Measurements from ENCODE around the gene COG5.

Gene COG5

DNA sequence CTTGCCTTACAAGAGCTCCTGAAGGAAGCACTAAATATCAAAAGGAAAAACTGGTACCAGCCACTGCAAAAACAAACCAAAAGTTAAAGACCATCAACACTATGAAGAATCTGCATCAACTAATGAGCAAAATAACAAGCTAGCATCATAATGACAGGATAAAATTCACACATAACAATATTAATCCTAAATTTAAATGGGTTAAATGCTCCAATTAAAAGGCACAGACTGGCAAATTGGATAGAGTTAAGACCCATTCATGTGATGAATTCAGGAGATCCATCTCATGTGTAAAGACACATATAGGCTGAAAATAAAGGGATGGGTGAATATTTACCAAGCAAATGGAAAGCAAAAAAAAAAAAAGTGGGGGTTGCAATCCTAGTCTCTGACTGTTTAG, 29.6 kb downstream of the COG5 start:
- DNase-seq (ENCODE audit: low spot score) = no peak
- TF ChIP-seq, protein P1, sequence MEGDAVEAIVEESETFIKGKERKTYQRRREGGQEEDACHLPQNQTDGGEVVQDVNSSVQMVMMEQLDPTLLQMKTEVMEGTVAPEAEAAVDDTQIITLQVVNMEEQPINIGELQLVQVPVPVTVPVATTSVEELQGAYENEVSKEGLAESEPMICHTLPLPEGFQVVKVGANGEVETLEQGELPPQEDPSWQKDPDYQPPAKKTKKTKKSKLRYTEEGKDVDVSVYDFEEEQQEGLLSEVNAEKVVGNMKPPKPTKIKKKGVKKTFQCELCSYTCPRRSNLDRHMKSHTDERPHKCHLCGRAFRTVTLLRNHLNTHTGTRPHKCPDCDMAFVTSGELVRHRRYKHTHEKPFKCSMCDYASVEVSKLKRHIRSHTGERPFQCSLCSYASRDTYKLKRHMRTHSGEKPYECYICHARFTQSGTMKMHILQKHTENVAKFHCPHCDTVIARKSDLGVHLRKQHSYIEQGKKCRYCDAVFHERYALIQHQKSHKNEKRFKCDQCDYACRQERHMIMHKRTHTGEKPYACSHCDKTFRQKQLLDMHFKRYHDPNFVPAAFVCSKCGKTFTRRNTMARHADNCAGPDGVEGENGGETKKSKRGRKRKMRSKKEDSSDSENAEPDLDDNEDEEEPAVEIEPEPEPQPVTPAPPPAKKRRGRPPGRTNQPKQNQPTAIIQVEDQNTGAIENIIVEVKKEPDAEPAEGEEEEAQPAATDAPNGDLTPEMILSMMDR (IDR thresholded peaks at IDR 0.05; ENCODE audit: extremely low read depth, missing control alignments) = no peak

DNA sequence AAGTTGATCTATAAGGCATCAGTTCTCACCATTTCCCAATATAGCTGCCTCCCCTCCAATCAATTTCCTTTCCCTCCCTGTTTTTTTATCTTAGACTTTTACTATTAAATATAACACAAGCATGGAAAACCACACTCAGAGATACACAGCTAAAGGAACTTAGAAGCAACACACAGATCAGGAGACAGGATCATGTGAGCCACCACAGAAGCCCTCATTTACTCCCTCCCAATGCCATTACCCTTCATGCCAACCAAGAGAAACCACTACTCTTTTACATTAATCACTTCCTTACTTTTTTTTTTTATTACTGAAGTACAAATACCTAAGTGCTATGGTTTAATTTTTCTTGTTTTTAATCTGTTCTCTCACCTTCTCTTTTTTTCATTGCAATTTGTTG, 33.0 kb downstream of the COG5 start:
- TF ChIP-seq, protein P1 (IDR thresholded peaks at IDR 0.05; ENCODE audit: extremely low read depth, missing control alignments) = no peak
- DNase-seq (ENCODE audit: low spot score) = no peak

DNA sequence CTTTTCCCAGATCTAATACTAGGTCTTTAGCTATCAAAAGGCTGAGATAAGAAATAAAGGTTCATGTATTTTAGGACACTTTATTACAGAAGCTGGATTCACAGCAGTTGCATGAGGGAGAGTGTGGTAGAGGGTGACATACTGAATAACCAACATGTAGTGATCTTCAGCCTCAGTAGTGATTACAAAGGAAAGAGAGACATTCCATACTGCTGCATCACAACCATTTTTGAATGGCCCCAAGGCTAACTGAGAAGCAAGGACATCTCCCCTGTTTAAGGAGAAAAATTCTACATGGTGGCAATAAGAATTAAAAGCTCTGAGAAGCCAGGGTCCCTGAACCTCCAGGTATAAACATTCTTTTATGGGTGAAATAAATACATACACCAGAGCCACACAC, 35.3 kb downstream of the COG5 start:
- TF ChIP-seq, protein P1 (IDR thresholded peaks at IDR 0.05; ENCODE audit: extremely low read depth, missing control alignments) = no peak
- no peak for DNase-seq (ENCODE audit: low spot score)

DNA sequence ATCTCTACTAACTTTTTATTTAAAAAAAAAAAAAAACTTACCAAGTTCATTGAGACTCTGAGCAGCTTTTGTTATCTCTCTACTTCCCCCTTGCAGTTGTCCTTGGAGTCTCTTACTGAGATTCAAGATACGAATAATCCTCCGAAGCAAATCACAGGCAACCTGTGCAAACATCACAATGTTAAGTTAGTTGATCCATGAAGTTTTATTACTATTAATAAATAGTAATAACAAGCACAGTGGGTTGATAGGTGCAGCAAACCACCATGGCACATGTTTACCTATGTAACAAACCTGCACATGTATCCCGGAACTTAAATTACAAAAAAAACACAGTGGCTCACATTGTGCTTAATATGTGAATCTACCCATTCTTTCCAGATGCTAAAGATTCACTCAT, 36.5 kb downstream of the COG5 start:
- TF ChIP-seq, protein P1 (IDR thresholded peaks at IDR 0.05; ENCODE audit: extremely low read depth, missing control alignments) = no peak
- DNase-seq (ENCODE audit: low spot score) = no peak

DNA sequence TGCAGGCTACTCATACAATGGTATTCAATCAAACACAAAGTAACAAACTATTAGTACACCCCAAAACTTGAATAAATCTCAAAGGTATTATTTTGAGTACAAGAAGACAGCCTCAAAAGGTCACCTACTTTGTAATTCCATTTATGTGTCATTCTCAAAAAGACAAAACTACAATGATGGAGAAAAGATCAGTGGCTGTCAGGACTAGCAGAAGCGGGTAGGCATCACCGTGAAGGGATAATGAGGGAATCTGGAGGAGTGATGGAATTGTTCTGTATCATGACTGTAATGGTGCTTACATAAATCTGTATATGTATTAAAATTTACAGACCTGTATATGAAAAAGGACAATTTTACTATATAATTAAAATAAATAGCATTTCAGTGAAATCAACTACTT, 37.0 kb downstream of the COG5 start:
- no peak for DNase-seq (ENCODE audit: low spot score)
- TF ChIP-seq, protein P1 (IDR thresholded peaks at IDR 0.05; ENCODE audit: extremely low read depth, missing control alignments) = no peak

DNA sequence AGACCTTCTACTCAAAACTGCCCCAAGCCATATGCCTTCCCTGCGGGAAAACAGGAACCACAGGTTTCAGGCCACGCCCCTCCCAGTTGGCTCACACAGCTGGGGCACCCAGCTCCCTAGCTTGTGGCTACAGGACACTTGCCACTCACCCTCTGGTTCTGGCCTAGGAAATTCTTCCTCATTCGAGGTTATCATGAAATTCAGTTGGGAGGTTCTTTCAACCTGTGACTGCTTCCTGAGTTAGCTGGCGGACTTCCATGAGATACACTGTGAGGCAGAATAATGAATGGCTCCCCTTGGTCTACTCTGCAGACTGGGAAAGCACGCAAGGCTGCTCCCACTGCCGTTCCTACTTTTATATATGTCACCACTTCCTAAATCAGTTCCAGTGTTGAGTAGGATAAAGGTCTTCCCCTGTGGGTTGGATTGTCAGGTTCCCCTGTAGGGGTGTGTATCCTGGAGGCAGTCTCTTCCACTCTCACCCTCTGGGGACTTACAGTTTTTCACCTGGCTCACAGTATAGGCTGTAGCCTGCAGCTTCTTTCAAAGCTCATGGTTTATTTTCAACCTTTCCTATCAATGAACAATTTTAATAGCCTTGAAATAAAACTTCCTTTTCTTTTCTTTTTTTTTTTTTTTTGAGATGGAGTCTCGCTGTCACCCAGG, 56.9 kb downstream of the COG5 start:
- TF ChIP-seq, protein P1 (IDR thresholded peaks at IDR 0.05; ENCODE audit: extremely low read depth, missing control alignments) = no peak
- no peak for DNase-seq (ENCODE audit: low spot score)

DNA sequence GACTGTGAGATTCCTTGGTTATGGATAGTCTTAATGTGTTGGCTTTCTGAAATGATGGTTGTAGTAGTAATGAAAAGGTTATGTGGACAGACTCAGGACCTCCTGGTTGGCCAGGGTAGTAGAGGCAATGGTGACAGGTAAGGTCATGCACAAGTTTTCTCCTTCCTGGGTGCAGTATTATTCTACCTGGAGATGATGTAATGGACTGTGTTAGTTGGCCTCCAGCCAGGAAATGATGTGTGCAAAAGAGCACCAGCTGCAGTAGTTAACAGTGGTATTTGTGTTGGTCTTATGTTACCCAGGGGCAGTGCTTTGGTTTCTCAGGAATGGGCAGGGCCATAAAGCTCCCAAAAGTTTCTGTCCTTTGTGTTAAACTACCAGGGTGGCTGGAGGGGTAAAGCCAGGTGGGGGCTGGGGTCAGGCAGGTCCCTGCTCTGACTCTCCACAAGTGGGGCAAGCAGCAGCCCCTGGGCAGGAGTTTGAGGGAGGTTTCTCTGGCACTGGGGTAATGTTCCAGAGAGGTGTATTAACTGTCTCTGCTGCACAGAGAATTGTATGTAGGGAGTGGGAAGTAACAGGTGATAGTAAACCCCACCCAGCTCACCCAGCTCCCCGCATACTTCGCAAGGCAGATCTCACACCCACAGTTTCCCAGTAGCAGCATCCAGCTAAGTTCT, 57.6 kb downstream of the COG5 start:
- TF ChIP-seq, protein P1 (IDR thresholded peaks at IDR 0.05; ENCODE audit: extremely low read depth, missing control alignments) = no peak
- DNase-seq (ENCODE audit: low spot score) = no peak
